ENCODE measurements around the gene PARD3B. TPM values are rescaled to one million over a fixed set of nuclear protein-coding genes. Genes with fewer than 3 reads are reported as not detected.

Gene PARD3B
- total RNA-seq, 1 donor from 2014 or later, result 0.66 TPM

GRCh38 chr2:204538182-204539018 is 6.9 kb upstream of the PARD3B start:
- H3K4me1 Mint-ChIP-seq (ENCODE audit: low read depth, unreplicated experiment), result no peaks in the 10 kb centered on the region
- no peaks in the 10 kb centered on the region for H3K36me3 Mint-ChIP-seq (ENCODE audit: unreplicated experiment)
- no peak overlapping the region for H3K4me3 Mint-ChIP-seq (ENCODE audit: unreplicated experiment)
- TF ChIP-seq CTCF (IDR thresholded peaks at IDR 0.05; ENCODE audit: partially characterized antibody, unreplicated experiment), result no peak
- no peak overlapping the region for H3K27ac Mint-ChIP-seq (ENCODE audit: unreplicated experiment)
- H3K27me3 Mint-ChIP-seq (ENCODE audit: unreplicated experiment), result no peaks in the 10 kb centered on the region
- no peaks in the 10 kb centered on the region for H3K9me3 Mint-ChIP-seq (ENCODE audit: unreplicated experiment)
- DNase-seq, result no peak

GRCh38 chr2:204539019-204539385 is 6.3 kb upstream of the PARD3B start:
- TF ChIP-seq CTCF (IDR thresholded peaks at IDR 0.05; ENCODE audit: partially characterized antibody, unreplicated experiment), result no peak
- H3K36me3 Mint-ChIP-seq (ENCODE audit: unreplicated experiment), result no peaks in the 10 kb centered on the region
- no peaks in the 10 kb centered on the region for H3K27me3 Mint-ChIP-seq (ENCODE audit: unreplicated experiment)
- no peaks in the 10 kb centered on the region for H3K9me3 Mint-ChIP-seq (ENCODE audit: unreplicated experiment)
- H3K4me1 Mint-ChIP-seq (ENCODE audit: low read depth, unreplicated experiment), result no peaks in the 10 kb centered on the region
- no peak overlapping the region for H3K27ac Mint-ChIP-seq (ENCODE audit: unreplicated experiment)
- no peak overlapping the region for H3K4me3 Mint-ChIP-seq (ENCODE audit: unreplicated experiment)
- DNase-seq, result no peak

DNA sequence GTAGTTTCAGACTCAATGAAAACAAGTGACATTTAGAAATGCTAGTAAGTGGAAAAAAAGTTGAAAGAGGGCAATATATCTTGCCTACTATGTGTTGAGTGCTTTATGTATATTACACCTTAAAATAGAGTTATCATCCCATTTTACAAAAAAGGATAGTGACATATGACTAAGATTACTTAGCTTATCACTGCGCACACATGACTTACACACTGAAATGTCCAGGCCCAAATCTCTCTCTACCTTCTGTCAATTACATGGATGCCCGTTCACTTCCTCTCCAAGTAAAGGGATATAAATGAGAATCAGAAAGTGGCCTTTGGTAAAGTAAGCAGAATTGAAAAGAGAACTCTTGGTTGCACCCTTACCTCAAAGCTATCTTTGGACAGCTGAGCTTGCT is 3.6 kb upstream of the PARD3B start:
- no peak for TF ChIP-seq CTCF (IDR thresholded peaks at IDR 0.05; ENCODE audit: partially characterized antibody, unreplicated experiment)
- peaks cover 2% of the 10 kb centered on the region for H3K4me1 Mint-ChIP-seq (ENCODE audit: low read depth, unreplicated experiment)
- no peak for DNase-seq
- H3K36me3 Mint-ChIP-seq (ENCODE audit: unreplicated experiment), result no peaks in the 10 kb centered on the region
- no peaks in the 10 kb centered on the region for H3K9me3 Mint-ChIP-seq (ENCODE audit: unreplicated experiment)
- no peak overlapping the region for H3K4me3 Mint-ChIP-seq (ENCODE audit: unreplicated experiment)
- H3K27ac Mint-ChIP-seq (ENCODE audit: unreplicated experiment), result no peak overlapping the region
- peaks cover 16% of the 10 kb centered on the region for H3K27me3 Mint-ChIP-seq (ENCODE audit: unreplicated experiment)

DNA sequence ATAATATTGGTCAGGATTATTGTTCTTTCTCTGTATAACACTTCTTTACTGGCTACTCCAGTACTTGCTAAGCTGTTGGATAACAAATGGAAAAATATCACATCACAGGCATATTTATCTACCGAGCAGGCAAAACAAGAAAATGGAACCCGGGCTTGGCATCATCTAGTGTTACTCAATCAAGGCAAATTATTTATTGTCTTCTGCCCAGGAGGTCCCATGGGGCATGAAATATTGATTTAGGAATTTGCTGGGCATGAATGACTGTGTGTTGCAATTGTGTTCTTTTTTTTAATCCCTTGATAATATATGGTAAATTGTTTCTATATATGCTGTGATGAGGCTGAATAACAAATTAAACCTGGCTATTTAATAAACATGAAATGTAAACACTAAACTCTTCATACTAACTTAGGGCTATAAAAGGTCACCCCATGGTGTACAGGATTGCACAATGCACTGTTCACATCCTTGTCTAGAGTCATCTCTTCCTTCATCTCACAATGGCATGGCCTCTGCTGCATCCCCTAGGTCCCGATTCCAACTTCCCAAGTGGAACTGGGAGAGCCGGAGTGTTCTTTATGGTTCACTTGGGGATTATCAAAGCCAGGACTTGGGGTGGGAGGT is 2.2 kb upstream of the PARD3B start:
- H3K27me3 Mint-ChIP-seq (ENCODE audit: unreplicated experiment), result peaks cover 16% of the 10 kb centered on the region
- no peaks in the 10 kb centered on the region for H3K9me3 Mint-ChIP-seq (ENCODE audit: unreplicated experiment)
- TF ChIP-seq CTCF (IDR thresholded peaks at IDR 0.05; ENCODE audit: partially characterized antibody, unreplicated experiment), result no peak
- H3K36me3 Mint-ChIP-seq (ENCODE audit: unreplicated experiment), result no peaks in the 10 kb centered on the region
- DNase-seq, result no peak
- peaks cover 2% of the 10 kb centered on the region for H3K4me1 Mint-ChIP-seq (ENCODE audit: low read depth, unreplicated experiment)
- no peak overlapping the region for H3K27ac Mint-ChIP-seq (ENCODE audit: unreplicated experiment)
- no peak overlapping the region for H3K4me3 Mint-ChIP-seq (ENCODE audit: unreplicated experiment)
